HEK293T (cell line): Measurements from ENCODE around the gene HYAL2.

Experiments
- CTCF ChIA-PET: fragments of 350-600 bp; formaldehyde crosslinking; extraction: SDS; loops from one replicate; lab custom pipeline; 2021; ENCODE audit warnings: antibody characterized with exemption, inconsistent platforms; lab: Yijun Ruan, JAX
- POLR2A ChIA-PET: fragments of 350-600 bp; formaldehyde crosslinking; extraction: SDS; loops from one replicate; lab custom pipeline; 2020; ENCODE audit warnings: antibody characterized with exemption, inconsistent platforms; lab: Yijun Ruan, JAX
- DNase-seq: peaks from one replicate; pipeline ENCODE4 v3.0.0; 2012; ENCODE audit warnings: mixed read lengths; ENCODE audit errors: extremely low spot score
- ARNT ChIP-seq: fragments of 450-650 bp; IDR thresholded peaks from 2 replicates; pipeline ENCODE4 v1.6.1; 2017; ENCODE audit warnings: mild to moderate bottlenecking
- BHLHE40 ChIP-seq: fragments of 450-650 bp; IDR thresholded peaks from 2 replicates; pipeline ENCODE4 v1.6.1; 2016; ENCODE audit warnings: mild to moderate bottlenecking, moderate library complexity, borderline replicate concordance
- CTBP1 ChIP-seq: fragments of 450-650 bp; IDR thresholded peaks from 2 replicates; pipeline ENCODE4 v1.6.1; 2016; ENCODE audit warnings: borderline replicate concordance
- ELF4 ChIP-seq: fragments of 450-650 bp; IDR thresholded peaks from 2 replicates; pipeline ENCODE4 v1.6.1; 2017; ENCODE audit warnings: antibody characterized with exemption
- FOXA1 ChIP-seq: fragments of 450-650 bp; IDR thresholded peaks from 2 replicates; pipeline ENCODE4 v1.6.1; 2016; ENCODE audit warnings: mild to moderate bottlenecking
- FOXK2 ChIP-seq: fragments of 450-650 bp; IDR thresholded peaks from 2 replicates; pipeline ENCODE4 v1.6.1; 2016; ENCODE audit warnings: mild to moderate bottlenecking
- FOXM1 ChIP-seq: fragments of 450-650 bp; IDR thresholded peaks from 2 replicates; pipeline ENCODE4 v1.6.1; 2017; ENCODE audit warnings: mild to moderate bottlenecking, borderline replicate concordance
- HDGF ChIP-seq: fragments of 450-650 bp; IDR thresholded peaks from 2 replicates; pipeline ENCODE4 v1.6.1; 2017; ENCODE audit warnings: antibody characterized with exemption, borderline replicate concordance
- L3MBTL2 ChIP-seq: fragments of 450-650 bp; conservative IDR thresholded peaks from 2 replicates; pipeline ENCODE4 v1.6.1; 2016; ENCODE audit warnings: mild to moderate bottlenecking
- LEF1 ChIP-seq: fragments of 450-650 bp; IDR thresholded peaks from 2 replicates; pipeline ENCODE4 v1.6.1; 2017; ENCODE audit warnings: mild to moderate bottlenecking, borderline replicate concordance
- NFRKB ChIP-seq: fragments of 450-650 bp; IDR thresholded peaks from 2 replicates; pipeline ENCODE4 v1.6.1; 2016; ENCODE audit warnings: mild to moderate bottlenecking, moderate library complexity
- SP1 ChIP-seq: fragments of 450-650 bp; IDR thresholded peaks from 2 replicates; pipeline ENCODE4 v1.6.1; 2017
- SUZ12 ChIP-seq: fragments of 450-650 bp; IDR thresholded peaks from 2 replicates; pipeline ENCODE4 v1.6.1; 2016; ENCODE audit warnings: mild to moderate bottlenecking
- TARDBP ChIP-seq: fragments of 450-650 bp; IDR thresholded peaks from 2 replicates; pipeline ENCODE4 v1.6.1; 2016
- ZNF384 ChIP-seq: fragments of 450-650 bp; IDR thresholded peaks from 2 replicates; pipeline ENCODE4 v1.6.1; 2016
- TF ChIP-seq, protein P1 (sequence below): fragments of 450-650 bp; IDR thresholded peaks from 2 replicates; pipeline ENCODE4 v1.6.1; 2016

The HYAL2 gene

DNA sequence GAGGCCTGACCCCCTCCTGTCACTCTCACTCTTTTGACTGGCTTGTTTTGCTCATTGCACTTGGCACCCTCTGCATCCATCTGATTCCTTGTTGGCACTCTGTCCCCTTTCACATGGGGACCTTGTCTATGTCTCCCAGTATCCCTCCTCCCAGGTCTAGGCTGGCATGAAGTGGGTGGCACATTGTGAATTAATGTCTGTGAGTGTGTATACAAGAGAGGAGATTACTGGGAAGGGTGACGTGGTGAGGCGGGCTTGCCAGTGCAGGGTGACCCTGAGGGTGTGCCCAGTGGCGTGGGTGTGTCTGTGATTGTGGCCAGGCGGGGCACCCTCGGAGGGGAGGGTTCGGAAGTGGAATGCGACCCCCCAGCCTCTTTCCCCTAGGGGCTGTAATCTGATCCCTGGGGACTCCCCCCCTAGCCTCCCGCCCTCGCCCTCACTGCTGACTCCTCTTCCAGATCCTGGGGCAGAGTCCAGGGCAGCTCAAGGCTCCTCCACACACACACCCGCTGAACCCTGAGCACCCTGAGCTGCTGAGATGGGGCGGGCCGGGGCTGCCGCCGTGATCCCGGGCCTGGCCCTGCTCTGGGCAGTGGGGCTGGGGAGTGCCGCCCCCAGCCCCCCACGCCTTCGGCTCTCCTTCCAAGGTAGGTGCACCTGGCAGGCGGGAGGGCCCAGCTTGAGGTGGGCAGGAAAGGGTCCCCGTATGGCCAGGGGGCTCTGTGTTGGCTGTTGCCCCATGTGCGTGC is 53.7 kb downstream of the HYAL2 start, which contains the start of gene SEMA3B:
Gene SEMA3B (plus strand): TSS at position 445 of the 749 bp plus-strand sequence. CDS start 94 bp downstream, at position 539.
- DNase-seq: no peak
- TF ChIP-seq FOXM1 (no peak), HDGF (no peak), FOXA1 (no peak), ARNT (no peak), TARDBP (no peak), L3MBTL2 (no peak), FOXK2 (no peak), SP1 (no peak), SUZ12 (no peak), ZNF384 (no peak), BHLHE40 (no peak), CTBP1 (no peak), LEF1 (no peak), ELF4 (no peak)
- TF ChIP-seq, protein P1, sequence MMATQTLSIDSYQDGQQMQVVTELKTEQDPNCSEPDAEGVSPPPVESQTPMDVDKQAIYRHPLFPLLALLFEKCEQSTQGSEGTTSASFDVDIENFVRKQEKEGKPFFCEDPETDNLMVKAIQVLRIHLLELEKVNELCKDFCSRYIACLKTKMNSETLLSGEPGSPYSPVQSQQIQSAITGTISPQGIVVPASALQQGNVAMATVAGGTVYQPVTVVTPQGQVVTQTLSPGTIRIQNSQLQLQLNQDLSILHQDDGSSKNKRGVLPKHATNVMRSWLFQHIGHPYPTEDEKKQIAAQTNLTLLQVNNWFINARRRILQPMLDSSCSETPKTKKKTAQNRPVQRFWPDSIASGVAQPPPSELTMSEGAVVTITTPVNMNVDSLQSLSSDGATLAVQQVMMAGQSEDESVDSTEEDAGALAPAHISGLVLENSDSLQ: no peak
- POLR2A ChIA-PET: interaction anchor here (1.0 to 2.0 kb wide), 4 partner anchors 9 to 68 kb away, joined by 4 to 8 read pairs (median 4); no protein-coding TSS in a partner anchor
- CTCF ChIA-PET: interaction anchor here (1.4 kb wide), 1 partner anchor 22 kb away, joined by 5 read pairs; no protein-coding TSS in a partner anchor

DNA sequence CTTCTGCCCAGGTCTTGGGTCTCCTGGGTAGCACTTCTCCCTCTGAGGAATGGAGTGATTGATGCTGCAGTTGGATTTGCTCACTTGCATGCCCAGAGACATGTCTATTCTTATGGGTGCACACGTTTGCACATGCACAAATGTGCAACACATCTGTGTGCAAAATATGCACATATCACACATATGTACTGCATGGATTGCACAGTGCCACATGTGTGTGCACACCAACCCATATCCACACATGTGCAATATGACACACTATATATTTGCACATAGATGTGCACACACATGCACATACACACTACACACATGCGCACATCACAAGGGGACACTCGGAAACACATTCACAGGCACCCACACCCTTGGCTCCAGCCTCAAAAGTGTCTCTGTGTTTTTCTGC is 54.3 kb downstream of the HYAL2 start:
- ChIA-PET POLR2A (interaction anchor here (0.8 to 2.6 kb wide), 6 partner anchors 9 to 339 kb away, joined by 3 to 12 read pairs (median 5); partner anchors contain the start of genes GNAI2 and MON1A), CTCF (interaction anchor here (0.8 to 1.6 kb wide), 3 partner anchors 11 to 39 kb away, joined by 3 to 5 read pairs (median 3); no protein-coding TSS in a partner anchor)
- no peak for DNase-seq
- no peak for TF ChIP-seq LEF1
- no peak for TF ChIP-seq ZNF384
- no peak for TF ChIP-seq FOXA1
- TF ChIP-seq CTBP1: no peak
- no peak for TF ChIP-seq NFRKB
- TF ChIP-seq FOXK2: no peak
- no peak for TF ChIP-seq TARDBP
- TF ChIP-seq SUZ12: no peak
- TF ChIP-seq ARNT: no peak
- TF ChIP-seq, protein P1: no peak
- TF ChIP-seq ELF4: no peak
- TF ChIP-seq HDGF: no peak
- no peak for TF ChIP-seq BHLHE40
